Measurements from ENCODE around the gene EVX2. TPM values are rescaled to one million over a fixed set of nuclear protein-coding genes. Genes with fewer than 3 reads are reported as not detected.
A peak's percentile ranks its signal among the peaks of the same experiment; 100 is the strongest.

EVX2 gene
- total RNA-seq, 4 donors from 2014 or later: not detected

GRCh38 chr2:176088048-176088936, 4.5 kb upstream of the EVX2 start:
- H3K36me3 ChIP-seq: no peaks in the 10 kb centered on the region
- no peaks in the 10 kb centered on the region for H3K9me3 ChIP-seq
- intact Hi-C loops (cut with DNase I): loop anchor here (10.0 kb wide), 1 partner anchor 723 kb away; no protein-coding TSS in a partner anchor
- peaks cover 87% of the 10 kb centered on the region for H3K27me3 ChIP-seq
- H3K4me3 ChIP-seq (replicated peaks in 1 of 3): no peak overlapping the region
- WGBS, 2 donors: 5 to 7% methylated on average over 27 to 44 of the region's 49 CpGs
- TF ChIP-seq CTCF (IDR thresholded peaks at IDR 0.05): peak in 5 of 6 experiments; percentile 24 to 79 (median 46)
- TF ChIP-seq POLR2A (IDR thresholded peaks at IDR 0.05): no peak
- peaks cover 4 to 22% of the 10 kb centered on the region in 2 donors for H3K4me1 ChIP-seq
- no peak overlapping the region for H3K27ac ChIP-seq
- peak; percentile 31 to 48 for DNase-seq

DNA sequence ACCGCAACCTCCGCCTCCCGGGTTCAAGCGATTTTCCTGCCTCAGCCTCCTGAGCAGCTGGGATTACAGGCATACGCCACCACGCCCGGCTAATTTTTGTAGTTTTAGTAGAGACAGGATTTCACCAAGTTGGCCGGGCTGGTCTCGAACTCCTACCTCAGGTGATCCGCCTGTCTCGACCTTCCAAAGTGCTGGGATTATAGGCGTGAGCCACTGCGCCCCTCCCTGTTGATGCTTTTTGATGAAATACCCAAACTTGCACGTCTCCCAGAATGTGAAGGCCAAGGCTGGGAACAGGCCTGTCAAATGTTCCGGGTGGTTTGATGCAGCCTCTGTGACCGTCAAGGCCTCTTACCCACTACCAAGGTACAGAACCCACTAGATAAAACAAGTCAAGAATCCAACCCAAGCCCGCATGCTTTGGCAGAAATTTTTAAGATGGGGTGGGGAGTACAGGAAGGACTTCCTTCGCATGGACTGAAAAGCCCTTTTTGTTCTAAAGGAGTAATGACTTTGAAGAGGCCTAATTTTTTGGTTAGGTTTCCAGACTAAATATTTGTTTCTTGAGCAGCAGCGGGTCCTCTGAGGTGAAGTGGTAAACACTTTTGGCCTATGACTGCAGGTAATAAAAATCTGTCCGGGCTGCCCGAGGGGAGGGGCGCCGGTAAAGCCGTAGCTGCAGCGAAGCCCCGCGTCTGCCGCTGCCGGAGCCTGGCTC, 3.7 kb upstream of the EVX2 start:
- 26 to 27% methylated on average over 28 to 29 of the region's 29 CpGs for WGBS, 2 donors
- peaks cover 91% of the 10 kb centered on the region for H3K27me3 ChIP-seq
- peaks cover 8 to 19% of the 10 kb centered on the region in 2 donors for H3K4me1 ChIP-seq
- no peaks in the 10 kb centered on the region for H3K36me3 ChIP-seq
- no peak for TF ChIP-seq CTCF (IDR thresholded peaks at IDR 0.05)
- no peak for TF ChIP-seq POLR2A (IDR thresholded peaks at IDR 0.05)
- H3K9me3 ChIP-seq: no peaks in the 10 kb centered on the region
- no peak overlapping the region for H3K27ac ChIP-seq
- H3K4me3 ChIP-seq (replicated peaks in 1 of 3): no peak overlapping the region
- intact Hi-C loops (cut with DNase I): loop anchor here (10.0 kb wide), 1 partner anchor 723 kb away; no protein-coding TSS in a partner anchor
- DNase-seq: no peak

- DNase-seq: no peak
- intact Hi-C loops (cut with DNase I): loop anchor here (10.0 kb wide), 1 partner anchor 721 kb away; no protein-coding TSS in a partner anchor
Observed at GRCh38 chr2:176085861-176086771, 2.4 kb upstream of the EVX2 start.

More at GRCh38 chr2:176085861-176086771, 2.4 kb upstream of the EVX2 start:
- TF ChIP-seq POLR2A (IDR thresholded peaks at IDR 0.05): no peak
- peak in 2 of 6 experiments; percentile 15 to 23 for TF ChIP-seq CTCF (IDR thresholded peaks at IDR 0.05)
- H3K9me3 ChIP-seq: no peaks in the 10 kb centered on the region
- no peak overlapping the region for H3K27ac ChIP-seq
- H3K27me3 ChIP-seq: peaks cover 90% of the 10 kb centered on the region
- 3 to 6% methylated on average over 38 to 43 of the region's 46 CpGs for WGBS, 2 donors
- peaks cover 8 to 15% of the 10 kb centered on the region in 2 donors for H3K4me1 ChIP-seq
- no peak overlapping the region for H3K4me3 ChIP-seq (replicated peaks in 1 of 3)
- H3K36me3 ChIP-seq: no peaks in the 10 kb centered on the region

Data from thyroid gland (tissue), 4 donors.